K562 (cell line): ENCODE measurements around the gene KIF3A. TPM values are rescaled to one million over a fixed set of nuclear protein-coding genes. Genes with fewer than 3 reads are reported as not detected.

Experiments used
- E2F3 ChIP-seq: fragments of 250-450 bp; sonication (Bioruptor Pico); IDR thresholded peaks from 2 replicates; pipeline ENCODE4 v1.4.0; 2020; ENCODE audit warnings: mild to moderate bottlenecking
- MYBL2 ChIP-seq, 2 experiments: fragments of 450-650 bp in 1 of 2; sonication (generic) in 1 of 2; formaldehyde crosslinking in 1 of 2; IDR thresholded peaks; 2 replicates each; pipeline versions ENCODE4 v1.6.1 to v1.8.1; 2017 to 2022; ENCODE audit warnings: borderline replicate concordance in 1 of 2, inconsistent platforms in 1 of 2, low read depth in 1 of 2, mild to moderate bottlenecking in 1 of 2, missing genetic modification reagents in 1 of 2, moderate library complexity in 1 of 2
- SLC30A9 ChIP-seq: fragments of 250-450 bp; sonication (Bioruptor Pico); IDR thresholded peaks from 2 replicates; pipeline ENCODE4 v1.8.0; 2022; ENCODE audit warnings: mild to moderate bottlenecking, moderate library complexity
- SMARCE1 ChIP-seq: fragments of 450-650 bp; IDR thresholded peaks from 2 replicates; pipeline ENCODE4 v1.7.1; 2016; ENCODE audit warnings: mild to moderate bottlenecking
- ZBTB49 ChIP-seq: sonication (generic); formaldehyde crosslinking; IDR thresholded peaks from 2 replicates; pipeline ENCODE4 v1.8.0; 2022; ENCODE audit warnings: missing genetic modification reagents, mild to moderate bottlenecking, borderline replicate concordance
- ZNF436 ChIP-seq: fragments of 250-450, 450-650 bp; sonication (Bioruptor Pico); formaldehyde crosslinking; IDR thresholded peaks from 2 replicates; pipeline ENCODE4 v1.7.0; 2020; ENCODE audit warnings: mild to moderate bottlenecking
- ZNF644 ChIP-seq: fragments of 200-800 bp; sonication (Bioruptor generic); IDR thresholded peaks from 2 replicates; pipeline ENCODE4 v1.6.1; 2016; ENCODE audit warnings: low read depth, missing genetic modification characterization, missing compliant biosample characterization
- polyA plus RNA-seq, 8 experiments: library from polyadenylated mRNA; depleted of rRNA in 4 of 8; stranded (reverse) in 5 of 8; unstranded in 3 of 8; fragments of >200 nt; fragmentation: Nextera tagmentation in 2 of 8; fragmentation: Illumina TruSeq in 1 of 8; extraction: Ambion mirVana in 2 of 8; extraction: Trizol in 1 of 8; gene quantifications; 2 replicates each; pipeline versions ENCODE4 v1.2.1 to v1.2.3, GENCODE V29; 2011 to 2014; ENCODE audit warnings: inconsistent platforms in 1 of 8, missing spikeins in 1 of 8
- total RNA-seq, 7 experiments: library from RNA; depleted of rRNA in 6 of 7; stranded (reverse); fragments of >200 nt in 6 of 7; fragmentation: Illumina TruSeq in 2 of 7; extraction: Trizol in 2 of 7; gene quantifications; 2 replicates each; pipeline versions ENCODE4 v1.2.1 to v1.2.3, GENCODE V29; 2011 to 2021; ENCODE audit warnings: low replicate concordance in 1 of 7
- TF ChIP-seq, protein P1 (sequence below): fragments of 450-650 bp; IDR thresholded peaks from 2 replicates; pipeline ENCODE4 v1.6.1; 2016; ENCODE audit warnings: mild to moderate bottlenecking, moderate library complexity
- TF ChIP-seq, protein P2 (sequence below): IDR thresholded peaks from 2 replicates; pipeline ENCODE4 v1.6.1; 2011; ENCODE audit warnings: borderline replicate concordance, low read depth, mild to moderate bottlenecking, moderate library complexity, low read length; ENCODE audit not compliant: insufficient read depth, poor library complexity, severe bottlenecking

Gene KIF3A
- total and polyA plus RNA-seq, 9 of the 15 experiments (the other 6 are each of a cell fraction or from before 2014, with no cell fraction given) = 1.5 to 7.8 (median 6.0) TPM

DNA sequence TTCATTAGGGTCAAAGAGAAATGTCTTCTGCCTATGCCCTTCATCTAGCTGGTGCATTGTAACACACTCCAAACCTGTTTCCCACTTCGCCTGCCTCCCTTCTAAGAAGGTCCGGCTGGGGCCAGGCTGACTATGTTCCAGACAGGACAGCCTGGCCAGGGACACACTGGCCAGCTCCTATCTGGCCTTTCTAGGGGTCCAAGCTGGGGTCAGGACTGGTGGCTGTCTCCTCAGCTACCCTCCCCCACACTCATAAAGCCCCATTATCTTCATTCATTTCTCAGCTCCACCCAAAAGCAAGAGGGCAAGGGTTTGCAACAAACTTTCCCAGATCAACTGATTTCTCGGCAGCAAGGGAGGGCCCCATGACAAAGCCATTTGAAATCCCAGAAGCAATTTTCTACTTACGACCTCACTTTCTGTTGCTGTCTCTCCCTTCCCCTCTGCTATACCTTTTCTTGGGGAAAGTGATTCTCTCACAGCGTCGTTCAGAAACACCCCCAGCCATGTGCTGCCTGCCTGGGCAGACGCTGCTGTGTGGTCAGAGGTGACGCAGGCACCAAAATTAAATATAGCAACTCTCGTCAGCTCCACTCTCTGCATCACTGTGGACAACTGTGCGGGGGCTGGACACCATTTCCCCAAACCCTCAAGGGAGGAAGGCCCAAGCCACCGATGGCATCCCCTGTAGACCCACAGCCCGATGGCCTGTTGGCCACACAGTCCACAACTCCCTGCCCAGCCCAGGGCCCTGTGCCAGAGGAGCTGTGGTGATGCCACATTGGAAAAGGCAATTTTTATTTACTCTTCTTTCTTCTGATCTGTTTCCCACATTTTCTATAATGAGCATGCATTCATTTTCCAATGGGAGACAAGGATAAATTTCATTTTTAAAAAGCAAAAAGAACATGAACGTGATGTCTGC lies 73.3 kb downstream of the KIF3A start (continued):
- TF ChIP-seq, protein P1, sequence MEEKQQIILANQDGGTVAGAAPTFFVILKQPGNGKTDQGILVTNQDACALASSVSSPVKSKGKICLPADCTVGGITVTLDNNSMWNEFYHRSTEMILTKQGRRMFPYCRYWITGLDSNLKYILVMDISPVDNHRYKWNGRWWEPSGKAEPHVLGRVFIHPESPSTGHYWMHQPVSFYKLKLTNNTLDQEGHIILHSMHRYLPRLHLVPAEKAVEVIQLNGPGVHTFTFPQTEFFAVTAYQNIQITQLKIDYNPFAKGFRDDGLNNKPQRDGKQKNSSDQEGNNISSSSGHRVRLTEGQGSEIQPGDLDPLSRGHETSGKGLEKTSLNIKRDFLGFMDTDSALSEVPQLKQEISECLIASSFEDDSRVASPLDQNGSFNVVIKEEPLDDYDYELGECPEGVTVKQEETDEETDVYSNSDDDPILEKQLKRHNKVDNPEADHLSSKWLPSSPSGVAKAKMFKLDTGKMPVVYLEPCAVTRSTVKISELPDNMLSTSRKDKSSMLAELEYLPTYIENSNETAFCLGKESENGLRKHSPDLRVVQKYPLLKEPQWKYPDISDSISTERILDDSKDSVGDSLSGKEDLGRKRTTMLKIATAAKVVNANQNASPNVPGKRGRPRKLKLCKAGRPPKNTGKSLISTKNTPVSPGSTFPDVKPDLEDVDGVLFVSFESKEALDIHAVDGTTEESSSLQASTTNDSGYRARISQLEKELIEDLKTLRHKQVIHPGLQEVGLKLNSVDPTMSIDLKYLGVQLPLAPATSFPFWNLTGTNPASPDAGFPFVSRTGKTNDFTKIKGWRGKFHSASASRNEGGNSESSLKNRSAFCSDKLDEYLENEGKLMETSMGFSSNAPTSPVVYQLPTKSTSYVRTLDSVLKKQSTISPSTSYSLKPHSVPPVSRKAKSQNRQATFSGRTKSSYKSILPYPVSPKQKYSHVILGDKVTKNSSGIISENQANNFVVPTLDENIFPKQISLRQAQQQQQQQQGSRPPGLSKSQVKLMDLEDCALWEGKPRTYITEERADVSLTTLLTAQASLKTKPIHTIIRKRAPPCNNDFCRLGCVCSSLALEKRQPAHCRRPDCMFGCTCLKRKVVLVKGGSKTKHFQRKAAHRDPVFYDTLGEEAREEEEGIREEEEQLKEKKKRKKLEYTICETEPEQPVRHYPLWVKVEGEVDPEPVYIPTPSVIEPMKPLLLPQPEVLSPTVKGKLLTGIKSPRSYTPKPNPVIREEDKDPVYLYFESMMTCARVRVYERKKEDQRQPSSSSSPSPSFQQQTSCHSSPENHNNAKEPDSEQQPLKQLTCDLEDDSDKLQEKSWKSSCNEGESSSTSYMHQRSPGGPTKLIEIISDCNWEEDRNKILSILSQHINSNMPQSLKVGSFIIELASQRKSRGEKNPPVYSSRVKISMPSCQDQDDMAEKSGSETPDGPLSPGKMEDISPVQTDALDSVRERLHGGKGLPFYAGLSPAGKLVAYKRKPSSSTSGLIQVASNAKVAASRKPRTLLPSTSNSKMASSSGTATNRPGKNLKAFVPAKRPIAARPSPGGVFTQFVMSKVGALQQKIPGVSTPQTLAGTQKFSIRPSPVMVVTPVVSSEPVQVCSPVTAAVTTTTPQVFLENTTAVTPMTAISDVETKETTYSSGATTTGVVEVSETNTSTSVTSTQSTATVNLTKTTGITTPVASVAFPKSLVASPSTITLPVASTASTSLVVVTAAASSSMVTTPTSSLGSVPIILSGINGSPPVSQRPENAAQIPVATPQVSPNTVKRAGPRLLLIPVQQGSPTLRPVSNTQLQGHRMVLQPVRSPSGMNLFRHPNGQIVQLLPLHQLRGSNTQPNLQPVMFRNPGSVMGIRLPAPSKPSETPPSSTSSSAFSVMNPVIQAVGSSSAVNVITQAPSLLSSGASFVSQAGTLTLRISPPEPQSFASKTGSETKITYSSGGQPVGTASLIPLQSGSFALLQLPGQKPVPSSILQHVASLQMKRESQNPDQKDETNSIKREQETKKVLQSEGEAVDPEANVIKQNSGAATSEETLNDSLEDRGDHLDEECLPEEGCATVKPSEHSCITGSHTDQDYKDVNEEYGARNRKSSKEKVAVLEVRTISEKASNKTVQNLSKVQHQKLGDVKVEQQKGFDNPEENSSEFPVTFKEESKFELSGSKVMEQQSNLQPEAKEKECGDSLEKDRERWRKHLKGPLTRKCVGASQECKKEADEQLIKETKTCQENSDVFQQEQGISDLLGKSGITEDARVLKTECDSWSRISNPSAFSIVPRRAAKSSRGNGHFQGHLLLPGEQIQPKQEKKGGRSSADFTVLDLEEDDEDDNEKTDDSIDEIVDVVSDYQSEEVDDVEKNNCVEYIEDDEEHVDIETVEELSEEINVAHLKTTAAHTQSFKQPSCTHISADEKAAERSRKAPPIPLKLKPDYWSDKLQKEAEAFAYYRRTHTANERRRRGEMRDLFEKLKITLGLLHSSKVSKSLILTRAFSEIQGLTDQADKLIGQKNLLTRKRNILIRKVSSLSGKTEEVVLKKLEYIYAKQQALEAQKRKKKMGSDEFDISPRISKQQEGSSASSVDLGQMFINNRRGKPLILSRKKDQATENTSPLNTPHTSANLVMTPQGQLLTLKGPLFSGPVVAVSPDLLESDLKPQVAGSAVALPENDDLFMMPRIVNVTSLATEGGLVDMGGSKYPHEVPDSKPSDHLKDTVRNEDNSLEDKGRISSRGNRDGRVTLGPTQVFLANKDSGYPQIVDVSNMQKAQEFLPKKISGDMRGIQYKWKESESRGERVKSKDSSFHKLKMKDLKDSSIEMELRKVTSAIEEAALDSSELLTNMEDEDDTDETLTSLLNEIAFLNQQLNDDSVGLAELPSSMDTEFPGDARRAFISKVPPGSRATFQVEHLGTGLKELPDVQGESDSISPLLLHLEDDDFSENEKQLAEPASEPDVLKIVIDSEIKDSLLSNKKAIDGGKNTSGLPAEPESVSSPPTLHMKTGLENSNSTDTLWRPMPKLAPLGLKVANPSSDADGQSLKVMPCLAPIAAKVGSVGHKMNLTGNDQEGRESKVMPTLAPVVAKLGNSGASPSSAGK = peak; percentile 97
- TF ChIP-seq ZNF436 (CRISPR knock-in tag) = no peak
- TF ChIP-seq ZNF644 (tag) = no peak
- TF ChIP-seq E2F3 = peak; percentile 46
- no peak; the same call in 1 of the 2 replicates for TF ChIP-seq SMARCE1
- TF ChIP-seq, protein P2, sequence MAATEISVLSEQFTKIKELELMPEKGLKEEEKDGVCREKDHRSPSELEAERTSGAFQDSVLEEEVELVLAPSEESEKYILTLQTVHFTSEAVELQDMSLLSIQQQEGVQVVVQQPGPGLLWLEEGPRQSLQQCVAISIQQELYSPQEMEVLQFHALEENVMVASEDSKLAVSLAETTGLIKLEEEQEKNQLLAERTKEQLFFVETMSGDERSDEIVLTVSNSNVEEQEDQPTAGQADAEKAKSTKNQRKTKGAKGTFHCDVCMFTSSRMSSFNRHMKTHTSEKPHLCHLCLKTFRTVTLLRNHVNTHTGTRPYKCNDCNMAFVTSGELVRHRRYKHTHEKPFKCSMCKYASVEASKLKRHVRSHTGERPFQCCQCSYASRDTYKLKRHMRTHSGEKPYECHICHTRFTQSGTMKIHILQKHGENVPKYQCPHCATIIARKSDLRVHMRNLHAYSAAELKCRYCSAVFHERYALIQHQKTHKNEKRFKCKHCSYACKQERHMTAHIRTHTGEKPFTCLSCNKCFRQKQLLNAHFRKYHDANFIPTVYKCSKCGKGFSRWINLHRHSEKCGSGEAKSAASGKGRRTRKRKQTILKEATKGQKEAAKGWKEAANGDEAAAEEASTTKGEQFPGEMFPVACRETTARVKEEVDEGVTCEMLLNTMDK = no peak
- TF ChIP-seq ZBTB49 (CRISPR knock-in tag) = no peak
- no peak for TF ChIP-seq SLC30A9 (CRISPR knock-in tag)
- TF ChIP-seq MYBL2 (IDR thresholded peaks at IDR 0.05; ENCODE audit: low read depth) = no peak
- no peak for TF ChIP-seq MYBL2 (CRISPR knock-in tag; IDR thresholded peaks at IDR 0.05; ENCODE audit: borderline replicate concordance)
